HG03139 (cell line): Measurements from ENCODE around the gene PDGFC.

Experiments
- ATAC-seq: cut with Tn5 transposase; IDR thresholded peaks from one replicate; pipeline ENCODE4 v1.9.1; 2021; ENCODE audit not compliant: unreplicated experiment

Gene PDGFC

DNA sequence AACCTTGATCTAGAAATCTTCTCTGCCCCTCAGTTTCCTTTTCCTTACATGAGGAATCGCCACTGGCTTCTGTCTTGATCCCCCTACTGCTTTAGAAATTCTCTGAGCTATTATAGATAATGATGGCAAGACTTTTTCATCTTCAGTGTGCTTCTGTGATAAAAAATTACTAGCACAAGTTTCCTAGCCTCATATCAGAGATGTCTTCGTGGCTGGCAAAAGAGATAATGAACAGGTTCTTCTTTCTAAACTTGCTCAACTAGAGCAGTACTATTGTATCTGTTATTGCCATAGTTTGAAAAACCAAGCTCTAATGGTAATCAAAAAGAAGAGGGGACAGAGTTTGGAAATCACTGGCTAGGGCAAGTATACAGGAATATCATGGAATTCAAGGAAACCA is 4.1 kb upstream of the PDGFC start:
- no peak for ATAC-seq

DNA sequence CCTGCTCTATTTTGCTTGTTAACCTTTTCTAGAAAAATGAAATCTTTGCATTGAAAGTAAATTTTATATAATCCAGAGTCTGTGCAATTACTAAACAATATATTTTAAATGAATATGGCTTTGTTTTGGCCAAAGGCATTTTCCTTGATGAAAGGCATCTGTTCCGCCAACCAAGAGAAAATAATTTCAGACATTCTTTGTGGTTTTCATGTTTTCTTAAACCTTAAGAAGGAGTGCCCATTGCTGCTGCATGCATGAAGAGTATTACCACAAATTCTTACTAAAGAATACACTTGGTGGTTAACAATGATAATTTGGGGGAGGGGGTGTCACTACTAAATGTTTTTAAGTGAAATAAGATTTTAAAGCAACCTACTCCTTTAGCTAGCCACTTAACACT is 2.7 kb upstream of the PDGFC start:
- ATAC-seq, result no peak

DNA sequence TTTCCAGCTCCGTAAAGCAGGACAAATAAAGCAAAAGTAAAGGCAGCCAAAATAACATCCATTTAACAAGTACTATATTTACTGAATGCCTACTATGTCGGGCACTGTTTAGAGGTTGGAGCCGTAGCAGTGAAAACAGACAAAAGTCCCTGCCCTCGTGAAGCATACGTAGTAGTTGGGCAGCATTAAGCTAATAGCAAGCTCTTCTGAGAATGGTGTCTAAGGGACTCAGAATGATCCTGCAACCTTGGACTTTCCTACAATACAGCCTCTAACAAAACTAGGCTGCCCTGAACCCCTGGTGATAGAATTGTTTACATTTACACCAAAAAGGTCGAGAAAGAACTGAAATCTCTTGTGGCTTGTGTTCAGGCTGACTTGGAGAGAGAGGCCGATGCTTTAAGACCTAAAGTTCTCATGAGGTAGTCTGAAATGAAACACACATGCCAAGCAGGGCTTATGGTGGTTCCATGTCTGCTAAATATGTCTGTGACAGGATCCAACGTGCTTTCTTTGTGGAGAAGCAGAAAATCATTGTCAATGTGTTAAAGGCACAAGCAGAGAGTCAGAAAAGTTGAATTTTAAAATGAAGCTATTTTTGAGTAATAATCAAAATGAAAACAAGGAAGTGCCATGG is 898 bp upstream of the PDGFC start:
- ATAC-seq, result no peak

DNA sequence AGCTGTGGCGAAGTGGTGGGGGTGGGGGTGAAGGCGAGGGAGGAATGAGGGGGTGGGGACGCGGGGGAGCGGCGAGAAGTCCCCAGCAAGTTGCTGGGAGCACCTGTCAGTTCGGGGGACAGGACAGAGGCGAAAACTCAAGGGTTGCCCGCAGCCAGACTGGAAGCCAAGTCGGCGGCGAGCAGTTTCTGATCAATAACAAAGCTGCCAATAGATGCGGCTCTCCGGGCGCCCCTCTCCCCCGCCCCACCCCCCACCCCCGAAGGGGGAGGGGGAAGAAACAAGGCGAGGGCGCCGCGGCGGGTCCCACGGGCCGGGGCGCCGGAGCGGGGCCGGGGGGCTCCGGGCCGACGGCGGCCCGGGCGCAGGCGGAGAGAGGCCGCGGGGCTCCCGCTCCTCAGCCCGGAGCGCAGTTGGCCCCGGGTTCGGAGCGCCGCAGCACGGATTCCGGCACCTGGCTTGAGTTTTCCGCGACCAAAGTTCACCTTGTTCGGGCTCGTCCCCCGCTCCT is 379 bp downstream of the PDGFC start:
- ATAC-seq, result no peak

DNA sequence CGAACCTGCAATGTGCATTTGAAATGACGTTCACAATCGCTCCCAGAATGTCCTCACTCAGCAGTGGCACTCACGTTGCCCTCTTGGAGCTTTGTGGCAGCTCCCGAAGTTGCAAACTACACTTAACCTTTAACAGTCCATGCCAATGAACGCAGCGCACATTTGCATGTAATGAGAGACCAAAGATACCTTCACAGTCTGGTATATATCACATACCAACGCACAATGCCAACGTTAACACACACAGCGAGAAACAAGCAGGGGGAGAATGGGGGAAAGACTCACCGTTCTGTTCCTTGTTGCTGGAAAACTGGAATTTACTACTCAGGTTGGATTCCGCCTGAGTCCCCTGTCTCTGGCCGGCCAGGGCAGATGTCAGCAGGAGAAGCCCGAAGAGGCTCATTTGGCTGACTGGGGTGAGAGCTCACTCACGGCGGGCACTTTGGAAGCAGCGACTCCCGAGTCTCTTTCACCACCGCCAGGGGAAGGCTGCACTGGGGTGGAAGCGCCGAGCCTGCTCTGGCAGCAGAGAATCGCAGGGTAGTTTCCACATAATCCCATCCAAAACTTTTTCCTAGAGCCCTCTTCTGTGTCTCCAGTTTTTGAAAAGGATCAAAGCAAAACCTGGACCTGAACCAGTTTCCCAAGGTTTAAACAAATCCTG is 966 bp downstream of the PDGFC start:
- no peak for ATAC-seq

DNA sequence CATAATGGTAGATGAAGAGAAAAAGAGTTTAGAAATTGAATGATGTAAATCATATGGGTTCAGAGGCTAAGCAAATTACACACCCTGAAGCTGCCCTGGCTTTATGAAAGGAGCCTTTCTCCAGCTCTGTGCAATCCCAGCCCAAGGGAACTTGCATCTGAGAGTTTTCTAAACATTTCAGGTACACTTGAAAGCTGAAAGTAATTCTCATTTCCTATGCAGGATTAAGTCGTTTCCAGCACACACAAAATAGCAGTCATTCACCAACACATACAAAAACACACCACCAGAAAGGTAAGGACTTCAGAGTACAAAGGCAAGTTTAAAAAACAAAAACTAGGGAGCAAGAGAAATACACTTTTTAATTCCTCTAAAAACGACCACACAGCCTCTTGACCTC is 1.7 kb downstream of the PDGFC start:
- ATAC-seq, result no peak

DNA sequence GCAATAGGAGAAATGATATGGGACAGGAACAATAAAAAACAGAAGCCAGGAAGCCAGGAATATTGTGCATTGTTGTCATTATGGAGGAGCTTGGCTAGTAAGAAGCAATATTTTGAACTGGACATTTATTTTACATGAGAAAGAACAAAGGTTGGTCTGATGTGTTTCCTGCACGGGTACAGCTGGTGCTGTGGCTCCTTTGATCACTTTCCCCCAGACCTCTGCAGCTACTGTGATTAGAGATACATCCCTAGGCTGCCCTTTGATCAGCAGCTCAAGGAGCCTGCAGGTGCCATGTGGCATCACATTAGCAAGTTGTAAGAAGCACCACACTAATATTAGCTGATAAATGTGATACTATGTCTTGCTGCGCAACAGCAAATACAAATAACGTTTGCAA is 2.5 kb downstream of the PDGFC start:
- ATAC-seq, result no peak

DNA sequence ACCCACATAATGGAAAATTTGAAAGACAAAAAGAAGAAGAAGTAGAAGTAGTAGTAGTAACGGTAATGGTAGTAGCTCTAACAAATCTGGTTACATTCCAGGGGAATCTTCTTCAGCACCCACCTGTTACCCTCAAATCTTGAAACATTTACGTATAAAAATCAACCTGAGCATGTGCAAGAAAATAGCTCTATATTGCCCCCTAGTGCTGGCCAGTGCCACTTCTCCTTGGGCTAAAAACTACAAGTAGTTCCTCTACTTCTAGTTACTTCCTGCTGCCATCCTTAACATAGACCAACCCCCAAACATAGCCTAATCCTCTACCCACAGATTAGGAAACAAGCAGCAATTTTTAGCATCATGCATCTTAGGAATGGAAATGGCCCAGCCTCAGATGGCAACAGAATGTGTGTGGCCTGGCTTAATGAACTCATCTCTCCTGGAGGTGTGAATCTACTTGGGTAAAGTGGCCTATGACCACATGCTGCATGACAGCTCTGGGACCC is 3.1 kb downstream of the PDGFC start:
- ATAC-seq, result peak; percentile 70

DNA sequence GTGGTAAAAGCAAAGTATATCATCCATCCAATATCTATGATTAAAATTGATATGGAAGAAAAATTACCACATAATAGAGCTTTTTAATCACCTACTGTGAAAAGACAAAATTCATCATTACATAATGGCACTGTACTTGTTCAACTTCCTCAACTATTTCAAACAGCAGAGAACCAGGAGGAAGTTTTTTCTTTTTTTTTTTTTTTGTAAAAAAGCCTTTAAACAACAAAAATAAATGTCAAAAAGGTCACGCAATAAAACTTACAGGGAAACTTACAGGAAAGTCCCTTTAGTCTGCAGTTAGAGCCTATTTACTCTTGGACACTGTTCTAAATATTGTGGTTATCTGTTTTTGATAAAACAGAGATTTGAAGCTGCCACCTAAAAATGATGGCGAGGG is 4.8 kb downstream of the PDGFC start:
- no peak for ATAC-seq

DNA sequence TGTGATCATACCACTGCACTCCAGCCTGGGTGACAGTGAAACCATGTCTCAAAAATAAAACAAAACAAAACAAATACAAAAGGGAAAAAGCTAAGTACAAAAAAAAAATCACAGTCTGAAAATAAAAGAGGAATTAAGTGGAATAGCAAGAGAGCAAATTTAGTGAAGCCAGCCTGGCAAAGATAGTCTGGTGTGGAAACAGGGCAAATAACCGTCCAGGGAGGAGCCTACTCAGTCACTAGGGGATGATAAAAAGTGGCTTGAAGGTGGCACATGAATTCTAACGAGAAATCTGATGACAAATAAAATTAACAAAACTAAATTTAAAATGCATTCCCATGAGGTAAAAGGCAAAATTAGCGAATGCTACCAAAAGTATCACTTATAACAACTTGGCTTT is 8.2 kb downstream of the PDGFC start:
- ATAC-seq, result no peak

DNA sequence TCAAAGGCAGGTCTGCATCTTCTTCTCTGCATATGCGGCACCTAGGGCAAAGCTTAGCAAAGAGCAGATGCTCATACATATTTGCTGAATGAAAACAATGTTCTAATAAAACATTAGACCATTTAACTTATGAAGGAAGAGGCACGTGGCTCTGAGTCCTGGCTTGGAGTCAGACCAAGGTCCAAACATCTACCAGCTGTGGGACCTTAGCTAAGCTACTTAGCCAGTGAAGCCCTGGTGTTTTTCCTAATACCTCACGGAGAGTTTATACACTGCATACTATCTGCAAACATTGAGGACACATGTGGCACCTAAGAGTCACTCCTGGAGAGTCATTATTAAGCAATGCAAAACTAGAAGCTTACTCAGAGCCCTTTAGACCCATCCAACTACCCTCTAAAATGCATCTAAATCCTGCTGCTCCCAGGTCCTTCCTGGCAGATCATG is 9.0 kb downstream of the PDGFC start:
- no peak for ATAC-seq

DNA sequence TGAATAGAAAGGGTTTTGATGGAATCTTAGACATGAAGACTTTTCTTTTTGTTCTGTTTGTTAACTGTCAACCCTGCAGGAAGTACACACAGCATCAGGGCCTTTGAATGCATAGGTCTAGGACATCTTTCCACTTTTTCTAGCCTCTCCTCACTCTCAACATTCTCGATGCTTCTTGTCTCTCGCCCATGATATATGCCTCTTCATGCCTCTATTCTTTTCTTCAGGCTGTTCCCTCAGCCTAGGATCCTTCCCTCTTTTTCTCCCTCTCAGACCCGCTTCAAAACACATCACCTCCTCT is 9.6 kb downstream of the PDGFC start:
- no peak for ATAC-seq

DNA sequence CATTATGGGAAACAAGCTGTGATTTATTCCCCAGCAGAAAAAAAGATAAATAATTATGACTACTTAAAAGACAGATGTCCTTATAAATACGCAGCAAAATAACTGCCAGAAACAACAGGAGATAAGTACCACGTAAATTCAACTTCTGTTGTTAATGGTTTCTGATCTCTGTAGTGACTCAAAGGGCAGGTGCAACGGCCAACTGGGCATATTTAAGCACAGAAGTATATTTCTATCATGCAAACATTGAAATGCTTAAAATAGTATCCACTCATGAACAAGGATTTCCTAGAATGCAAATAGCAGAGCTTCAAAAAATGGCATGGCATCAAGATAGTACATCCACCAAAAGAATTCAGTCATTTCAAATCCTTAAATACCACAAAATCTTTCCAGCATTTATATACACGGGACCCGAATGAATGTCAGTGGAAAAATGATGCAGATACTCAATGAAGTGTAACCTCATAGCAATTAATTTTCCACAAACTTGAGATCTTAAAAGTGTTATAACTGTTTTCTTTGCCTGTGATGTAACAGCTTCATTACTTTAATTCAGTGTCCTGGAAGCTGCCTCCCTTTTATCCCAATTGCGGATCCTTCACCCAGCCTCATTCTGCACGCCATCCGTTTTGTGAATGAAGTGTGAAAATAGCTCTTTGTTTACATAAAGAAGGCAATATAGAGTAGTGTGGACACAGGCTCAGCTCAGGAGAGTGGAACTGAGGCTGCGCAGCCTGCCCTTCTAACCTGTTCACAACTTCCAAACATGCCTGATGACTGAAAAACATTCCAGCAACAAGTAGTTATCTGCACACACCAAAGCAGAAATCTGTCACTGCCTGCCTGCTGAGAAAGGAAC is 10.2 kb downstream of the PDGFC start:
- ATAC-seq, result no peak

DNA sequence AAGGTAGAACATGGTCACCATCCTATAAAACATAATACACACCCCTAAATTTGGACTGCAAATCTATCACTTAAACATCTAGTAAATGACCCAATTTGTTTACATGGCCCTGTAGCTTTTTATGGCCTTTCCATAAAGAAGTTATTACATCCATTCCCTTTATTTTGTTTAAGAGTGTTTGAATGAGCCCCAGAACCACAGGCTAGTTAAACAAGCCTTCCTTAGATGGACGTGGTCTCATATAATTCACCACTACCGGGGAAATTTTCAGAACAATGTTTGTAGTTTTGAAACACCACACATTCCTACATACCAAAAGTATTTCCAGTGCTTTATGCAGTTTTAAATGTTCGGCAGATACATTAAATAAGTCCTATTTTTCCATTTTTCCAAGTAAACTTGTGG is 12.3 kb downstream of the PDGFC start:
- no peak for ATAC-seq

DNA sequence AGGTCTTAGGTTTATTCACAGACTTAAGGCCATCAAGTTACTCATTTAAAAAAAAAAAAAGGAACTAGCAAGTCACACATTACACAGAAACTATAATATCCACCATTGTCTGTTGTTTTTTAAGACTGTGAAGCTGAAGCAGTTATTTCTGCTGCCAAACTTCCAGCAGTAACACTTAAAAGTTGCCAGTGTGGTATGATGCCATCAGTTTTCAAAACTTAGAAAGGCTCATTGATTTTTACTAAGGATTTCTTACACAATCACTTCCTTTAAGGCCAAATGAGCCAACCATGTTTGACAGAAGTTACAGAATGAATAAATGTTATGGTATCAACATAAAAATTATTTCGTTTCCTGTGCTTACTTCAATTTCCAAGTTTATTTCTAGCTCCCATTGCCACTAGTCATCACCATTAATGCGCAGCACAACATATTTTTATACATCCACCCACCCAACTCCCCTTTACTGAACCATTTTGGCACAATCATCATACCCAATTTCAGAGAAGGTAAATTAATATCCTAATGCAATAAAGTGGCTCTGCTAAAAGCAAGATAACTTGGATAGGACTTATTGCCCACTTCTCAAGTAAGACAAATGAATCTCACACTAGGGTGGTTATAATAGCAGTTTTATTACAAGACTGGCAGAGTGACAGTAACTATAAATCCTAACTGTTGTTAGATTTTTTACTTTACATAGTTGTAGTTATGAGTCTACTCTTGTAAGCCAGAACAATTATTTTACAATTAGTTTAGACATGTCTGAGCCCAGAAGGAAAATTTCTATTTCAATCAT is 13.1 kb downstream of the PDGFC start:
- no peak for ATAC-seq

DNA sequence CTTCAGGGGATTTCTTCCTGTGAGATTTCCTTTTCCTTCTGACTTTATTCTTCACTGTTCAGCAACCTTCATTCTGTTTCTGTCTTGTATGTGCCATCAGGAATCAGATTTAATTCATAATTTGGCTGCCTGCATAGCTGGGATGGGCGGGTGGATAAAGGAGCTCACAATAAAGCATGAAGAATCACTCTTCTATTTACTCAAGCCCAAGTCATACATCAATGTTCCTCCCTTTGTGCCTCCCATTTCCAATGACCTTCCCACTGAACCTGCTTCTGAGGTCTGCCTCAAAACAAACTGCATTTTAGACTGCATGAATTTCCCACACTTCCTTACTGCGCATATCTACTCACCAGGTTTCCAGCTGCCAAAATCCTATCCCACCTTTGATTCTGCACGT is 14.0 kb downstream of the PDGFC start:
- no peak for ATAC-seq

DNA sequence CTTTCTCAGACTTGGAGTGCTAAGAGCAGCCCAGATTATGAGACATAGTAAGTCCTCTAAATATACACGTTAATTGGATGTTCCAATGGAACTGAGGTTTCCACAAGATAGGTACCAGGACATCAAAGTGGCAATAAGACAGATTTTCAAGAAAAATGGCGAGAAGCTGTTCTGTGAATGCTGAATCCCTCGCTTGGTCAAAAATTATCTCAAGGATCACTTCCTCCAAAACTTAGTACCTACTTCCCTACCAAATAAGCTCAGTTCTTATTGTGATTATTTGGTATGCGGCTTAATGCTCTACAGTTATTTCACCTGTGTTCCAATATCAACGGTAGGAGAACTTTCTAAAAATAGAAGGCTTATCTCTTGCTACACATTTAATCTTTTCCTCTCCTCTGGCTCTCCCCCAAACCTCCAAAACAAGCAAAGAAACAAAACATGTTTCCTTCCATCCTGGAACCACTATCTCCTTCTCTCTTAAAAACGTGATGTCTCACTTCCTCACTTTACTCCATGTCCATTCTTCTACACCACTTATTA is 14.7 kb downstream of the PDGFC start:
- ATAC-seq, result no peak

DNA sequence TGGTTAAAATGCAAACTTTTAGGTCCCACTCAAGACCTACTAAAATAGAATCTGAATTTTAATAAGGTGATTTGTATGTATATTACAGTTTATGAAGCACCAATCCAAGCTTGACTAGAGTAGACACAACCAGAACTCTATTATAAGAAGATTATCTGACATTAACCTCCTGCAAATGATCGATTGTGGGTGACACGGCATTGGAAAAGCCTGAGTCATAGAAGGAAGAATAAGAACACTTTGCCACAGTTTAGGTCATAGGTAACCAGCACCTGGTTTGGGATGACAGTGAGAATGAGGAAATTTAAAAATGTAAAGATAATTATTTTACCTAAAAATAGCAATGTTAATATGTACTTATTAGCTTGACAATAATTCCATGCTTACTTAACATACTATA is 15.2 kb downstream of the PDGFC start:
- no peak for ATAC-seq

DNA sequence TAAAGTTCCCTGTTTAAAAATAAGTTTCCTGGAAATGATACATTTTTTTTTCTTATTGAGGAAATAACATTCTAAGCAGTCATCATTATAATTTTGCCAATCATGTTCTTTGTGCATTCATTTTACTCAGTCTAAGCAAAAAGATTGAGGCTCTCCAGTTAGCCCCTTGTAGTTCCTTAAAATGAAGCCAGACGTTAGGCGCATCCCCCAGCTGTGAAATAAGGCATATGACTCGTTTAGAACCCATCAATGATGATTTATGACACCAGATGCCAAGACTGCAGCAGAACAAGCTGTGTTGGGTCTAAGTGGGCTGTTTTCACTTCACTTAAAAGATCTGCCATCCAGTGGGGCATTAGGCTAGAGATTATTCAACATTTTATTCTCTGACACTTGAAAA is 17.0 kb downstream of the PDGFC start:
- ATAC-seq, result no peak

DNA sequence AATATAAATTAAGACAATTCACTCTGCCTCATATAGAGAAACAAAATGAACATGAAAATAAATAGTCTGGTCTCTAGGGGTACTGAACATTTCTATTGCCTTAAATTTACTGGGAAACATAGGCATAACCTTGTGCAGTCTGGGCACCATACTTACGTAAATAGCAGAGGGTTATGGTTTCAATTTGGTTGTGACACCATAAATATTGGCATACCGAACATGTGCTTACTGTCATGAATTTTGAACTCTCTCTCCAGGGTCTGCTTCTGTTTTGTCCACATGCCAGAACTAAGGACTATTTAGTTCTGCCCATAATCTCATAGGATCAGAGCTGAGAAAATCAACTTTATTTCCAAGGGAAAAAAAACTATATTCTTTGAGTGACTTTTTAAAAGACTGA is 17.6 kb downstream of the PDGFC start:
- ATAC-seq, result no peak

DNA sequence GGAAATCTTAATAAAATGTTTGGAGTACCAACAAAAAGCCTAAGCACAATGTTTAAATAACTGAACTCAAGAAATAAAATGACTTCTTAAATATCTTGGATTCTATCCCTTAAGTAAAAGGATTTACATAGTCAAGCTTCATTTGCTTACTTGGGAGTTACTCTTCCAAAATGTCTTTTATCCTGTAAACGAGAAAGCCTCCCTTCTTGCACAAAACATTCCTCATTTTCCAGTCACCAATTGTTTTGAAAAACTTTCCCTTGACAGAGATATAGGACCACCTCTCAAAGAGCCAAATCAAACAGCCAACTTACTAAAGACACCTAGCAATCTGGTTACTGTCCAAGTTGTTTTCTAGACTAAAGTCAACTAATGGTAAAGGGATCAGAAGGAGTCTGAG is 18.6 kb downstream of the PDGFC start:
- no peak for ATAC-seq
